ENCODE data around the gene LPCAT3. TPM values are rescaled to one million over a fixed set of nuclear protein-coding genes. Genes with fewer than 3 reads are reported as not detected.

Gene LPCAT3
- total RNA-seq, 2 experiments from 2014 or later = 26.1 TPM

- CTCF ChIA-PET = interaction anchor here (1.1 to 11.8 kb wide), 4 partner anchors 8 to 156 kb away, joined by 3 to 337 read pairs (median 10); partner anchors contain the start of genes C12orf57 and RNU7-1
- POLR2A ChIA-PET = interaction anchor here (0.6 to 12.5 kb wide), 6 partner anchors 8 to 156 kb away, joined by 3 to 353 read pairs (median 10); partner anchors contain the start of genes C12orf57 and RNU7-1
Observed at GRCh38 chr12:6952121-6952862, 66.0 kb downstream of the LPCAT3 start.

- CTCF ChIA-PET = interaction anchor here (0.7 to 11.8 kb wide), 6 partner anchors 9 to 156 kb away, joined by 3 to 337 read pairs (median 3); partner anchors contain the start of gene C1R
- POLR2A ChIA-PET = interaction anchor here (0.6 to 12.5 kb wide), 7 partner anchors 8 to 157 kb away, joined by 3 to 353 read pairs (median 5); partner anchors contain the start of genes C12orf57 and RNU7-1
Observed at GRCh38 chr12:6951551-6952120, 66.6 kb downstream of the LPCAT3 start.

- CTCF ChIA-PET = interaction anchor here (0.7 to 11.8 kb wide), 6 partner anchors 8 to 157 kb away, joined by 3 to 337 read pairs (median 3); partner anchors contain the start of gene C1R
- POLR2A ChIA-PET = interaction anchor here (1.0 to 12.5 kb wide), 4 partner anchors 9 to 26 kb away, joined by 3 to 353 read pairs (median 10); no protein-coding TSS in a partner anchor
Observed at GRCh38 chr12:6950811-6951540, 67.3 kb downstream of the LPCAT3 start, which contains the start of gene PTPN6. Gene PTPN6, plus strand, starts transcription at chr12:6951356. Its CDS starts 157 bp downstream, at chr12:6951513.

GRCh38 chr12:6950401-6950801 is 67.9 kb downstream of the LPCAT3 start:
- POLR2A ChIA-PET = interaction anchor here (1.3 to 12.5 kb wide), 2 partner anchors 10 to 12 kb away, joined by 3 to 353 read pairs; no protein-coding TSS in a partner anchor
- CTCF ChIA-PET = interaction anchor here (1.4 to 11.8 kb wide), 5 partner anchors 10 to 81 kb away, joined by 4 to 337 read pairs (median 5); no protein-coding TSS in a partner anchor

- CTCF ChIA-PET = interaction anchor here (0.7 to 11.8 kb wide), 8 partner anchors 9 to 162 kb away, joined by 3 to 337 read pairs (median 4); no protein-coding TSS in a partner anchor
- POLR2A ChIA-PET = interaction anchor here (0.7 to 12.5 kb wide), 5 partner anchors 10 to 25 kb away, joined by 3 to 353 read pairs (median 4); no protein-coding TSS in a partner anchor
Observed at GRCh38 chr12:6948873-6949594, 69.2 kb downstream of the LPCAT3 start.

- POLR2A ChIA-PET = interaction anchor here (0.6 to 12.5 kb wide), 5 partner anchors 10 to 223 kb away, joined by 3 to 353 read pairs (median 6); partner anchors contain the start of gene TPI1
Observed at GRCh38 chr12:6947615-6948014, 70.7 kb downstream of the LPCAT3 start.

GRCh38 chr12:6946920-6947374 is 71.3 kb downstream of the LPCAT3 start:
- ChIA-PET POLR2A (interaction anchor here (0.6 to 12.5 kb wide), 7 partner anchors 10 to 223 kb away, joined by 3 to 353 read pairs (median 4); partner anchors contain the start of genes ENO2 and SPSB2), CTCF (interaction anchor here (1.2 to 11.8 kb wide), 6 partner anchors 9 to 96 kb away, joined by 3 to 337 read pairs (median 5); no protein-coding TSS in a partner anchor)

More at GRCh38 chr12:6947615-6948014, 70.7 kb downstream of the LPCAT3 start:
- CTCF ChIA-PET = interaction anchor here (1.2 to 11.8 kb wide), 7 partner anchors 10 to 95 kb away, joined by 3 to 337 read pairs (median 5); no protein-coding TSS in a partner anchor

GRCh38 chr12:6946033-6946919 is 72.0 kb downstream of the LPCAT3 start:
- CTCF ChIA-PET = interaction anchor here (1.2 to 11.8 kb wide), 9 partner anchors 14 to 167 kb away, joined by 3 to 337 read pairs (median 5); partner anchors contain the start of gene C1RL
- POLR2A ChIA-PET = interaction anchor here (0.6 to 12.5 kb wide), 7 partner anchors 9 to 161 kb away, joined by 3 to 353 read pairs (median 5); partner anchors contain the start of genes ENO2 and SPSB2

GRCh38 chr12:6945613-6946012 is 72.7 kb downstream of the LPCAT3 start:
- CTCF ChIA-PET = interaction anchor here (1.4 to 11.8 kb wide), 5 partner anchors 15 to 168 kb away, joined by 3 to 337 read pairs (median 6); partner anchors contain the start of gene C1RL
- POLR2A ChIA-PET = interaction anchor here (0.9 to 12.5 kb wide), 5 partner anchors 15 to 475 kb away, joined by 4 to 353 read pairs (median 6); partner anchors contain the start of genes SPSB2 and VAMP1

GRCh38 chr12:6944381-6945186 is 73.7 kb downstream of the LPCAT3 start:
- ChIA-PET POLR2A (interaction anchor here (0.7 to 12.5 kb wide), 14 partner anchors 8 to 474 kb away, joined by 3 to 353 read pairs (median 9); partner anchors contain the start of genes EMG1, LPCAT3, PHB2 and SPSB2), CTCF (interaction anchor here (0.7 to 11.8 kb wide), 15 partner anchors 8 to 178 kb away, joined by 3 to 337 read pairs (median 5); partner anchors contain the start of gene PTMS)

GRCh38 chr12:6943722-6944380 is 74.4 kb downstream of the LPCAT3 start, which contains the start of the genes C12orf57 and RNU7-1:
Gene C12orf57, plus strand, starts transcription at chr12:6944022. Its CDS starts 100 bp downstream, at chr12:6944122.
Gene RNU7-1, plus strand, starts transcription at chr12:6943816.
- CTCF ChIA-PET = interaction anchor here (0.8 to 11.8 kb wide), 14 partner anchors 9 to 178 kb away, joined by 3 to 337 read pairs (median 4); partner anchors contain the start of genes ENO2 and PTMS
- POLR2A ChIA-PET = interaction anchor here (0.6 to 12.5 kb wide), 18 partner anchors 9 to 1031 kb away, joined by 3 to 353 read pairs (median 7); partner anchors contain the start of genes EMG1, LPCAT3, PHB2 and SPSB2

GRCh38 chr12:6943389-6943721 is 74.9 kb downstream of the LPCAT3 start:
- ChIA-PET CTCF (interaction anchor here (0.9 to 11.8 kb wide), 12 partner anchors 8 to 177 kb away, joined by 3 to 337 read pairs (median 4); partner anchors contain the start of genes ENO2, PTMS and PTPN6), POLR2A (interaction anchor here (0.6 to 12.5 kb wide), 15 partner anchors 9 to 1031 kb away, joined by 3 to 353 read pairs (median 9); partner anchors contain the start of genes EMG1, LPCAT3, PHB2 and SPSB2)

- CTCF ChIA-PET = interaction anchor here (1.5 to 11.8 kb wide), 4 partner anchors 9 to 28 kb away, joined by 3 to 337 read pairs (median 8); partner anchors contain the start of genes ENO2 and PTPN6
- POLR2A ChIA-PET = interaction anchor here (2.2 to 12.5 kb wide), 2 partner anchors 10 to 18 kb away, joined by 13 to 353 read pairs; no protein-coding TSS in a partner anchor
Observed at GRCh38 chr12:6942331-6942665, 76.0 kb downstream of the LPCAT3 start.

GRCh38 chr12:6941782-6942181 is 76.5 kb downstream of the LPCAT3 start:
- POLR2A ChIA-PET = interaction anchor here (12.5 kb wide), 1 partner anchor 19 kb away, joined by 353 read pairs; no protein-coding TSS in a partner anchor
- CTCF ChIA-PET = interaction anchor here (1.5 to 11.8 kb wide), 3 partner anchors 9 to 27 kb away, joined by 3 to 337 read pairs (median 3); partner anchors contain the start of genes ENO2 and PTPN6

All from activated CD8-positive, alpha-beta memory T cell treated with anti-CD3 and anti-CD28 coated beads for 36 hours (primary cell).